HFFc6 (cell line): Measurements from ENCODE around the gene RAMP3. TPM values are rescaled to one million over a fixed set of nuclear protein-coding genes. Genes with fewer than 3 reads are reported as not detected.

Experiments used
- DNase-seq: peaks from one replicate; pipeline ENCODE4 v3.0.0-alpha.2; 2018
- H3K27ac Mint-ChIP-seq: 2 replicates; pipeline ENCODE4 v1.8.0; 2020; ENCODE audit warnings: mild to moderate bottlenecking, mixed read lengths
- H3K27me3 Mint-ChIP-seq: 2 replicates; pipeline ENCODE4 v1.8.0; 2021; ENCODE audit warnings: mild to moderate bottlenecking, moderate library complexity, mixed read lengths; ENCODE audit not compliant: insufficient read depth
- H3K36me3 Mint-ChIP-seq: 2 replicates; pipeline ENCODE4 v1.8.0; 2021; ENCODE audit warnings: low read depth, mixed read lengths
- H3K4me1 Mint-ChIP-seq: 2 replicates; pipeline ENCODE4 v1.8.0; 2020; ENCODE audit warnings: low read depth, mixed read lengths
- H3K4me3 Mint-ChIP-seq: 2 replicates; pipeline ENCODE4 v1.8.0; 2020; ENCODE audit warnings: mild to moderate bottlenecking, moderate library complexity, mixed read lengths
- H3K9me3 Mint-ChIP-seq: 2 replicates; pipeline ENCODE4 v1.8.0; 2020; ENCODE audit warnings: mild to moderate bottlenecking, mixed read lengths
- CTCF ChIP-seq: fragments of 200-600 bp; sonication (generic); IDR thresholded peaks from 2 replicates; pipeline ENCODE4 v1.5.0; 2021; ENCODE audit warnings: antibody characterized with exemption, mild to moderate bottlenecking
- total RNA-seq, 6 experiments: library from RNA; stranded (reverse); fragmentation: NEBNext Ultra II Directional; extraction: Animal tissue kit (Norgen Biotek cat#: 25700); gene quantifications; 2 replicates in 1 of 6; 3 replicates in 5 of 6; pipeline ENCODE4 v1.2.3, GENCODE V29; 2021

RAMP3 gene
- total RNA-seq, 6 experiments from 2014 or later: not detected

GRCh38 chr7:45230611-45231165 is 73.1 kb downstream of the RAMP3 start:
- H3K36me3 Mint-ChIP-seq: no peaks in the 10 kb centered on the region
- TF ChIP-seq CTCF: no peak
- H3K9me3 Mint-ChIP-seq: no peaks in the 10 kb centered on the region
- no peak for DNase-seq
- no peaks in the 10 kb centered on the region for H3K4me1 Mint-ChIP-seq
- peaks cover 30% of the 10 kb centered on the region for H3K27me3 Mint-ChIP-seq
- H3K27ac Mint-ChIP-seq: no peak overlapping the region
- H3K4me3 Mint-ChIP-seq: no peak overlapping the region

- peaks cover 19% of the 10 kb centered on the region for H3K27me3 Mint-ChIP-seq
- peaks cover 19% of the 10 kb centered on the region for H3K4me1 Mint-ChIP-seq
- no peak for DNase-seq
- H3K27ac Mint-ChIP-seq: no peak overlapping the region
- no peaks in the 10 kb centered on the region for H3K36me3 Mint-ChIP-seq
- no peak overlapping the region for H3K4me3 Mint-ChIP-seq
- no peak for TF ChIP-seq CTCF
- H3K9me3 Mint-ChIP-seq: no peaks in the 10 kb centered on the region; the same call in 1 of the 2 replicates
Observed at GRCh38 chr7:45233249-45233775, 75.7 kb downstream of the RAMP3 start.

Other genes with a start within 250 kb of the RAMP3 start
- gene MYO1G, start 178.8 kb upstream of the RAMP3 start, total RNA-seq: not detected
- gene CCM2, start 157.6 kb upstream of the RAMP3 start, total RNA-seq: 10 to 100 TPM; 50.3 to 57.4 (median 52.7) TPM
- gene NACAD, start 68.8 kb upstream of the RAMP3 start, total RNA-seq: 10 to 100 TPM in 2 of 6 experiments, 1 to 10 TPM in 4; 5.5 to 10.5 (median 9.6) TPM
- 10 to 100 TPM; 53.8 to 68.1 (median 61.2) TPM for gene TBRG4, start 46.1 kb upstream of the RAMP3 start, total RNA-seq